GM21390 (cell line): ENCODE data around the gene DNAAF9.

Source experiments
- ATAC-seq: cut with Tn5 transposase; IDR thresholded peaks from one replicate; pipeline ENCODE4 v1.9.1; 2021; ENCODE audit not compliant: unreplicated experiment

DNAAF9 gene

DNA sequence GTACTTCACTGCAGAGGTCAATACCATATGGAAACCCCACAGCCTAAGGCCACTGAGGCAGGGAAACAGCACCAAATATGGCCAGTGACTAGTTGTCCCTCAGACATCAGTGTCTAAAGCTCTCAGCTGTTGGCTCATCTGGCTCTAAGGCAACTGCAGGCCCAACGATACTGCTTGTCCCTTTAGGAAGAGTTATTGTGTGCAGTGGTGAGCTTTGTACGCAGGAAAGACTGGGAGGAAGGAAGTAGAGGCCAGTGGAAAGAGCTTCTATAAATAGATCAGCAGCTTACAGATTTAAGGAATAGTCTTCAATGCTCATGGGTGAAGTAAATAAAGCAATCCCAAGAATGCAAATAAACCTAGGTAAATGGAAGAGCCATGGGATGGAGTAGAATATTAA is 29.3 kb downstream of the DNAAF9 start:
- no peak for ATAC-seq

DNA sequence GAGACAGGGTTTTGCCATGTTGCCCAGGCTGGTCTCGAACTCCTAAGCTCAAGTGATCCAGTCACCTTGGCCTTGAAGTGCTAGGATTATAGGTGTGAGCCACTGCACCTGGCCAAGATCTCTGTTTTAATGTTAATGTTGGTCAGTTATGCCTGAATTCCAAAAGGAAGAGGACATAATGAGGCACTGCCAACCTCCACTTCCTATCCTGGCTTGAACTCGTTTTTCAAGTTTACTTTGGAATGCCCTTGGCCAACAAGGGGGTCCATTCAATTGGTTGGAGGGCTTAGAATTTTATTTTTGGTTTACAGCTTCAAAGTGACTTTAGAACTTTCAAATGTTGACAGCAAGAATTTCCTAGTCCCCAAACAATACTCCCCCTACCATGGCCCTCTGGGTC is 29.8 kb downstream of the DNAAF9 start:
- no peak for ATAC-seq

DNA sequence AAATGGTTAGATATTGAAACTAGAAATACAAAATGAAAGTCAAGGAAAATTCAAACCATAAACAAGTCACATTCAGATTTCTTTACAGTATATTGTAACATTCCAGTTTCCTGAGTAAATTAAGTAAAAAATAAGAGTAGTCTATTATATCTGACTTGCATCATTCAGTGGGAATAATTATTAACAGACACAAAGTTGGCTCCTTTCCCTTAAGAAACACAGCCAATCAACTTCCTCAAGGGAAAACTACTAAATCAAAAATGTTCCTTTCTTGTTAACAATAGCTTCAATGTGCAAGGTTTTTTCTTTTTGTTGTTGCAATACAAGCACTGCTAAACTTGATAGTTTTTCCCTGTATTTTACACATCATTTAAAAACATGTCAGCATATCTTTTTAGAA is 33.2 kb downstream of the DNAAF9 start:
- ATAC-seq = no peak

DNA sequence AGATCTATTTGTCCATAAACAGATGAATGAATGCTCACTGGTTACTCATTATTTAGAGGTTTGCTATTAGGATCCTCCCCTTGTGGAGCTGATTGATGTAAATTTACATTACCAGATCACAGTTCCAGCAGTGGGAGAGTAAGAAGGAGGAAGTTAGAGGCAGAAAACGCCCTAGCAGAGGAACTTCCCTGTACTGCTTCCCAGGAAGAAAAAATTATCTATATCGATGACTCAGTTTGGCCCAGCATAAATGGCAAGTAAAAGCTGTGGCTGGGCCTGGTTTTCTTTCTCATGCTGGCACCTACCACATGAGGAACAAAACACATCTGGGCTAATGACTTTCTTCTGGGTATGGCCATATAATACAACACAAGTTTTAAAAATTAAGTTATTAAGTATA is 35.7 kb downstream of the DNAAF9 start:
- no peak for ATAC-seq

DNA sequence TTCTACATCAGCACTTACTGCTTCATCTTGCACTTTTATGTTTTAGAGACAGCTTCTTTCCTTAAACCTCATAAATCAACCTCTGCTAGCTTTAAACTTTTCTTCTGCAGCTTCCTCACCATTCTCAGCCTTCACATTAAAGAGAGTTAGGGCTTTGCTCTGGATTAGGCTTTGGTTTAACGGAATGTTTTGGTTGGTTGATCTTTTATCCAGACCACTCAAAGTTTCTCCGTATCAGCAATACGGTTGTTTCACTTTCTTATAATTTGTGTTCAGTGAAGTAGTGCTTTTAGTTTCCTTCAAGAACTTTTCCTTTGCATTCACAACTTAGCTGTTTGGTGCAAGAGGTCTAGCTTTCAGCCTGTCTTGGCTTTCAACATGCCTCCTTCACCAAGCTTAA is 40.4 kb downstream of the DNAAF9 start:
- ATAC-seq = no peak

DNA sequence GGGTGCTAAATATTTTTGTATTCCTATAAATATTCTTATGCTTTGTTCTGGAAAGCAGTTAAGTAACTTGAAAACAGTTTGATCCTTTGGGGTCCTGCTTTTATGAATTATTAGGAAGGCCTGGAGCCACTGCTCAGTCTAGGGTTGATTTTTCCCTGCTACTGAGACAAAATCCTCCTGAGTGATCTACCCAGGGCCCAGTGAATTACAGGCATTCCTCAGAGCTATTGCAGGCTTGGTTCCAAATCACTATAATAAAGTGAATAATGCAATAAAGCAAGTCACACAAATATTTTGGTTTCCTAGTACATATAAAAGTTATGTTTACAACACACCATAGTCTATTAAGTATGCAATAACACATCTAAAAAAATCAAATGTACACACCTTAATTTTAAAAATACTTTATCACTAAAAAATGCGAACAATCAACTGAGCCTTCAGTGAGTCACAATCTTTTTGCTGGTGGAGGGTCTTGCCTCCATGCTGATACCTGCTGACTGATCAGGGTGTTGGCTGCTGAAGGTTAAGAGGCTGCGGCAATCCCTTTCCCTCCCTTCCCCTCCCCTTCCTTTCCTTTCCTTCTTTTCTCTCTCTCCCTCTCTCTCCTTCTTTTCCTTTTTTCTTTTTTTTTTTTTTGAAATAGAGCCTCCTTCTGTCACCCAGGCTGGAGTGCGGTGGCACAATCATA is 43.0 kb downstream of the DNAAF9 start:
- no peak for ATAC-seq

DNA sequence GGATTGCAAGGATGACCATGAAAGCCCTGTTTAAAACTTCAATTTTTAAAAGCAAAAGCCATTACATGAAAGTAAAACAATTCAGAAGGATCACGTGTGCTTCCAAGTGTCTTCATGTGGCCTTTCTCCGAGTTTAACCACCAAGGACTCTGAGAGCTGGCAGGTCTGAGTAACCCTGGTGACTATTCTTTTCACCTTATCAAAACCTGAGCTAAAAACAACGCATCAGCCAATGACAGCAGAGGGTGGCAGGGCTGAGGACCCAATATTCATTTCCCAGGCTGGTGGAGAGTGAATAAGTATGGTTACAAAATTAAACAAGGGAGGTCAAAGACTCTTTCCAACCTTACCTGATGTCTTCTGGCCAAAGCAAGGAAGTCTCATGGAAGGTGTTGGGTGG is 46.7 kb downstream of the DNAAF9 start:
- ATAC-seq = no peak

DNA sequence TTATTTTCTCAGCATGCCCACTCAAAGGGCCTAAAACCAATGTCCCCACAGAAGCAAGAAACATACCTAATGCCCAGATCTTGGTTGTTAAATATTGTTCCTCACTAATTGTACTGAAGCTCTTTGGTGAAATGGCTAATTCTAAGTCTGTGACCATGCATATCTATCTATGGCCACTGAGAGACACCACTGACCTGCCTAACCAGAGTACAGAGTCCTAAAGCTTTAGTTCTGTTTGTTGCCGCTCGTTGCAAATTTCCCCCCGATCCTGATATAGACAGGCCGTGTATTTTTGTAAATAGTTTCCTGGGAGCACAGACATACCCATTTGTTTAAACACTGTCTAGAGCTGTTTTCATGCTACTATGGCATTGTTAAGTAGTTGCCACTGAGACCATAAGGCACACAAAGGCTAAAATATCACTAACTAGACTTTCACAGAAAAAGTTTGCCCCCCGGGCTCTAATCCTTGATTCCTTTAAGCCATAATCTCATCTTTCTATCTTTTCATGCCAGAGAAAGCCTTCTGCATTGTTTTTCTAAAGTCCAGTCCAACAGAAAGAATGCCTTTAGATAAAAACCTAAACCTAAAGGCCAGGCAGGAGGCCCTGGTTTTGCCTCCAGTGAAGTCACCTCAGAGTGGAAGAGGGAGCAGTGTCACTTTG is 48.7 kb downstream of the DNAAF9 start:
- no peak for ATAC-seq
